WERI-Rb-1 (cell line): ENCODE data around the gene CHRNA4.

ENCODE experiments used
- DNase-seq: peaks from one replicate; pipeline ENCODE4 v3.0.0-alpha.2; 2020
- H3K27ac ChIP-seq: fragments of 250-450 bp; sonication (Bioruptor Pico); 2 replicates; pipeline ENCODE4 v1.5.1; 2020; ENCODE audit warnings: mild to moderate bottlenecking, moderate library complexity
- H3K27me3 ChIP-seq: fragments of 250-450 bp; sonication (Bioruptor Pico); 2 replicates; pipeline ENCODE4 v1.5.1; 2021; ENCODE audit warnings: mild to moderate bottlenecking, low read depth, moderate library complexity; ENCODE audit not compliant: insufficient read depth, severe bottlenecking
- H3K36me3 ChIP-seq: fragments of 250-450 bp; sonication (Bioruptor Pico); 2 replicates; pipeline ENCODE4 v1.5.1; 2020; ENCODE audit warnings: mild to moderate bottlenecking, moderate library complexity
- H3K4me3 ChIP-seq: 2 replicates; pipeline ENCODE4 v1.5.1; 2011; ENCODE audit warnings: low read depth, mild to moderate bottlenecking, control low read depth, low read length
- H3K9me3 ChIP-seq: fragments of 250-450 bp; sonication (Bioruptor Pico); 2 replicates; pipeline ENCODE4 v1.5.1; 2021; ENCODE audit warnings: mild to moderate bottlenecking, moderate library complexity; ENCODE audit not compliant: severe bottlenecking
- TF ChIP-seq, protein P1 (sequence below): IDR thresholded peaks from 2 replicates; pipeline ENCODE4 v1.5.1; 2011; ENCODE audit warnings: low read depth, mild to moderate bottlenecking, control low read depth, inconsistent platforms, low read length

CHRNA4 gene

DNA sequence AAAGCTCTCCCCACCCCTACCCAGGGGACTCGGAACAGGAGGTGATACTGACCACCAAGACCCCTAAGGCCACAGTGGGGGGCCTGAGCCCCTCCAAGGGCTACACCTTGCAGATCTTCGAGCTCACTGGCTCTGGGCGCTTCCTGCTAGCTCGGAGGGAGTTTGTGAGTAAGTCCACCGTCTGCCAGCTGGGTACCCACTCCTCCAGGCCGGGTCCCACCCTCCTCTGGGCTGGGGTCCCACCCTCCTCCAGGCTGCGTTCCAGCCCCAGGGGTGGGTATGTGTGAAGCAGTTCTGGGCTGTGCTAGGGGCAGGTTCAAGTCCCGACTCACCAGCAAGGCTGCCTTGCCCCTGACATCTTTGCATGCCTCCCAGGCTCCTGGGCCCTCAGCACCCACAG lies 55.8 kb downstream of the CHRNA4 start:
- no peak overlapping the region for H3K4me3 ChIP-seq
- H3K9me3 ChIP-seq: no peaks in the 10 kb centered on the region
- TF ChIP-seq, protein P1, sequence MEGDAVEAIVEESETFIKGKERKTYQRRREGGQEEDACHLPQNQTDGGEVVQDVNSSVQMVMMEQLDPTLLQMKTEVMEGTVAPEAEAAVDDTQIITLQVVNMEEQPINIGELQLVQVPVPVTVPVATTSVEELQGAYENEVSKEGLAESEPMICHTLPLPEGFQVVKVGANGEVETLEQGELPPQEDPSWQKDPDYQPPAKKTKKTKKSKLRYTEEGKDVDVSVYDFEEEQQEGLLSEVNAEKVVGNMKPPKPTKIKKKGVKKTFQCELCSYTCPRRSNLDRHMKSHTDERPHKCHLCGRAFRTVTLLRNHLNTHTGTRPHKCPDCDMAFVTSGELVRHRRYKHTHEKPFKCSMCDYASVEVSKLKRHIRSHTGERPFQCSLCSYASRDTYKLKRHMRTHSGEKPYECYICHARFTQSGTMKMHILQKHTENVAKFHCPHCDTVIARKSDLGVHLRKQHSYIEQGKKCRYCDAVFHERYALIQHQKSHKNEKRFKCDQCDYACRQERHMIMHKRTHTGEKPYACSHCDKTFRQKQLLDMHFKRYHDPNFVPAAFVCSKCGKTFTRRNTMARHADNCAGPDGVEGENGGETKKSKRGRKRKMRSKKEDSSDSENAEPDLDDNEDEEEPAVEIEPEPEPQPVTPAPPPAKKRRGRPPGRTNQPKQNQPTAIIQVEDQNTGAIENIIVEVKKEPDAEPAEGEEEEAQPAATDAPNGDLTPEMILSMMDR: no peak
- no peak for DNase-seq
- H3K27me3 ChIP-seq: no peaks in the 10 kb centered on the region
- H3K27ac ChIP-seq: no peak overlapping the region
- H3K36me3 ChIP-seq: no peaks in the 10 kb centered on the region

DNA sequence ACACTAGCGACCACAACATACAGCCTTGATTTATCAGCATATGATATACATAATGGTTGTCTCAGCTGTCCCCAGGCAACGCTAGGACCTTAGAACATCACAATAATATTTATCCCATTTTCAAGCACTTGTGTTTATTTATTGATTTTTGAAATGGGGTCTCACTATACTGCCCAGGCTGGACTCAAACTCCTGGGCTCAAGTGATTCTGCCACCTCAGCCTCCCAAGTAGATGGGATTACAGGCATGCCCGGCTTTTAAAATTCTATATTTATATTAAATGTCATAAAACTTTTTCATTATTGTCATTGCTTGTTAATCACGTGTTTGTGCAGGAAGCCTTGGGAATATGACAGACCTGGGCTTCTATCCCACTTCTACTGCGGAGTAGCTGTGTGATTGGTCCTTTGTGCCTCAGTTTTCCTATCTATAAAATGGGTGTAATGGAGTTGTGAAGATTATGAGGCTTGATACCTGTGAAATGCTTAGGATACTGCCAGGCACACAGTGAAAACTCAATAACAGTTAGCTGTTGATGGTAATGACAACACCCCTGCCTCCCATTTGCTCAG lies 58.0 kb downstream of the CHRNA4 start:
- DNase-seq: no peak
- Histone ChIP-seq H3K27me3 (no peaks in the 10 kb centered on the region), H3K36me3 (no peaks in the 10 kb centered on the region), H3K4me3 (no peak overlapping the region), H3K27ac (no peak overlapping the region), H3K9me3 (no peaks in the 10 kb centered on the region)
- TF ChIP-seq, protein P1: no peak

DNA sequence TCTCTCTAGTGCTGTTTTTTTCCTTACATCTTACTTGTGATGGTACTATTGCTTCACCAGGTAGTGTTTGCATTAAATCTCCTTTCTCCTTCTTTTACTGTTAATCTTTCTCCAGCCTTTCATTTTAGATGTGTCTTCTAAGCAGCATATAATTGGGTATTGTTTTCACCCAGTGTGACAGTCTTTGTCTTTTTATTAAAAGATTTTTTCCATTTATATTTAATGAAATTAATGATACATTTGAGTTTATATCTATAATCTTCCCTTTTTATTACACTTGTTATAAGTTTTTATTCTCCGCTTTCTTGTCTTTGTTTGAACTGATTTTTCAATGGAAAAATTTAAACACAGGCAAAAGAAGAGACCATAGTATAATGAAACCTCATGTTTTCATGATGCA lies 59.5 kb downstream of the CHRNA4 start:
- Histone ChIP-seq H3K27me3 (no peaks in the 10 kb centered on the region), H3K27ac (no peak overlapping the region), H3K9me3 (no peaks in the 10 kb centered on the region), H3K4me3 (no peak overlapping the region), H3K36me3 (no peaks in the 10 kb centered on the region)
- TF ChIP-seq, protein P1: no peak
- DNase-seq: no peak

DNA sequence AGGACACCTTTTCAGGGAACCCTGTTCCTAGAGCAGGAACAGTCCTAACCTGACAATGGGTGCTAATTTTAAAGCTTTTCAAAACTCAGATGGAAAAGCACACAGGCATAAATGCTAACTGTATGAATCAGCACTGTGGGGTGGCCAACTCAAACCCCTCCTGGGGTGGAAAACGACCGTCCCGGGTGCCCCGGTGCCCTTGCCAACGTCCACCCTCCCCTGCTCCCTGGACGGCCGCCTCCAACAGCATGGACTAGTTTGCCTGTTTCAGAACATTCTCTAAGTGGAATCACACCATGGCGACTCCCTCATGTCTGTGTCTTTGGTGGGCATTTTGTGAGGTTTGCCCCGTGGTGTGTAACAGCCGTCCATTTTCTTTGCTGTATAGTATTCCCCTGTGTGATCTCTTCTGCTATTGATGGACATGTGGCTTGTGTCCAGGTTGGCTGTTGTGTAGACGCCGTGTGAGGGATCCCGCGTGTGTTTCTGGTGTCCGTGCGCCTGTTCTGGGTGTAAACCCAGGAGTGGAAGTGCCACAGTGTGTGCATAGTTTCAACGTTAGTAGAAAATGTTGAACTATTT lies 62.3 kb downstream of the CHRNA4 start:
- H3K4me3 ChIP-seq: no peak overlapping the region
- no peaks in the 10 kb centered on the region for H3K27me3 ChIP-seq
- TF ChIP-seq, protein P1: no peak
- no peak for DNase-seq
- no peak overlapping the region for H3K27ac ChIP-seq
- no peaks in the 10 kb centered on the region for H3K9me3 ChIP-seq
- no peaks in the 10 kb centered on the region for H3K36me3 ChIP-seq

DNA sequence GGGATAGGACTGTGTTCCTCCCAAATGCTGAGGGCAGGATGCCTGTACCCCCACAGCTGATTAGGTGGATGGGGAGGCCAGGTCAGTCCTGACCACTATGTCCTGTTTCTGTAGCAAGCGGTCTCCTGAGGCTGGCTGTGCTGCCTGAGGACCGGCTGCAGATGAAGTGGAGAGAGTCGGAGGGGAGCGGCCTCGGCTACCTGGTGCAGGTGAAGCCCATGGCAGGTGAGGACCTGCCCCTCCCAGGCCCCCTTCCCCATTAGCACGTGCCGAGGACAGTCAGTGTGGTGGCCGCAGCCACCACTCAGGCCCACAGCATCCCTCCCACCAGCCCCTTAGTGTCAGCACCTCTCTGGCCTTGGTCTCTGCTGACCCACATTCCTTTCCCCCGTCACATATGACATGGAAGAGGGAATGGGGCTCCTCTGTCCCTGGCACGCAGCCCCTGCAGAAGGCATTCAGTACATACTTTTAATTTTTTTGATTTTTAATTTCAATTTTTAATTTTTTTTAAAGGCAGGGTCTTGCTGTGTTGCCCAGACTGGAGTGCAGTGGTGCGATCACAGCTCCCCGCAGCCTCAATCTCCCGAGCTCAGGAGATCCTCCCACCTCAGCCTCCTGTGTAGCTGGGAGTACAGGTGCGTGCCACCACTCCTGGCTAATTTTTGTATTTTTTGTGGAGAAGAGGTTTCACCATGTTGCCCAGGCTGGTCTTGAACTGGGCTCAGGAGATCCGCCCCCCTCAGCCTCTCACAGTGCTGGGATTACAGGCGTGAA lies 63.2 kb downstream of the CHRNA4 start:
- no peaks in the 10 kb centered on the region for H3K27me3 ChIP-seq
- TF ChIP-seq, protein P1: no peak
- no peak for DNase-seq
- H3K9me3 ChIP-seq: no peaks in the 10 kb centered on the region
- no peak overlapping the region for H3K4me3 ChIP-seq
- no peak overlapping the region for H3K27ac ChIP-seq
- H3K36me3 ChIP-seq: no peaks in the 10 kb centered on the region
